Neutrophil (primary cell): ENCODE results near the gene ZNF354C.

Experiments used
- H3K27ac ChIP-seq: fragments of 200-600 bp; sonication (generic); 2 replicates; pipeline ENCODE4 v1.5.1; 2016; ENCODE audit warnings: mild to moderate bottlenecking, moderate library complexity
- H3K27me3 ChIP-seq: fragments of 200-600 bp; sonication (generic); 2 replicates; pipeline ENCODE4 v1.6.0; 2016; ENCODE audit warnings: mild to moderate bottlenecking
- H3K36me3 ChIP-seq: fragments of 200-600 bp; sonication (generic); 2 replicates; pipeline ENCODE4 v1.5.1; 2017
- H3K4me1 ChIP-seq, 2 experiments: fragments of 200-600 bp in 1 of 2; sonication (generic) in 1 of 2; 1 replicate in 1 of 2; 2 replicates in 1 of 2; pipeline versions ENCODE4 v1.5.1 to v1.6.1; 2013 to 2016; ENCODE audit warnings: low read depth in 1 of 2, low read length in 1 of 2, mild to moderate bottlenecking in 1 of 2, moderate library complexity in 1 of 2; ENCODE audit not compliant: control insufficient read depth in 1 of 2, insufficient read depth in 1 of 2
- H3K4me3 ChIP-seq, 2 experiments: fragments of 200-600 bp in 1 of 2; sonication (generic) in 1 of 2; 1 replicate in 1 of 2; 2 replicates in 1 of 2; pipeline ENCODE4 v1.5.1; 2013 to 2016; ENCODE audit warnings: low read depth in 1 of 2, low read length in 1 of 2, mild to moderate bottlenecking in 1 of 2, moderate library complexity in 1 of 2
- H3K9me3 ChIP-seq: fragments of 200-600 bp; sonication (generic); 2 replicates; pipeline ENCODE4 v1.5.1; 2016
- TF ChIP-seq, protein P1 (sequence below): fragments of 200-600 bp; sonication (generic); IDR thresholded peaks from 2 replicates; pipeline ENCODE4 v1.5.1; 2016; ENCODE audit warnings: antibody characterized with exemption

The ZNF354C gene

DNA sequence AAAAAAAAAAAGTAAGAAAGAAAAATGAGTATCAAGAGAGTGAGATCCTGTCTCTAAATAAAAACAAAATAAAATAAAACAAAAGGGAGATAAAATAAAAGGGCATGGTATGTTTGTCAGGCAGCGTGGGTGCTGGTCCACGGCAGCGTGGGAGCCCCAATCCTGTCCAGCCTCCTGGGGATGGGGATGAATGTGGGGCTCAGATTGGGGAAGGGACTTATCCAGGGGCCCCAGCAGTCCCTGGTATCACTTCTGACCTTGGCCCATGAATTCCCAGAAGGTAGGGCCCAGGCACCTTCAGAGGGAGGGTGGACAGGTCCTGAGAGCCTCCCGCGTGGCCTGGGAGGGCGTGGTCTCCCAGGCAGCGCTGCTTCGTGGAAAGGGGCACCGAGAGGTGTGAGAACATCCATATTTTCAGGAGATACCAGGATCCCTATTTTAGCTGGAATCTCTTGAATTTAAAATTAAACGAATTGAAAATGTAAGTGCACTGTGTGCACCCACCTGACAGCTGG lies 71.2 kb downstream of the ZNF354C start:
- H3K27ac ChIP-seq: no peak overlapping the region
- no peaks in the 10 kb centered on the region for H3K9me3 ChIP-seq
- H3K27me3 ChIP-seq: no peaks in the 10 kb centered on the region
- TF ChIP-seq, protein P1, sequence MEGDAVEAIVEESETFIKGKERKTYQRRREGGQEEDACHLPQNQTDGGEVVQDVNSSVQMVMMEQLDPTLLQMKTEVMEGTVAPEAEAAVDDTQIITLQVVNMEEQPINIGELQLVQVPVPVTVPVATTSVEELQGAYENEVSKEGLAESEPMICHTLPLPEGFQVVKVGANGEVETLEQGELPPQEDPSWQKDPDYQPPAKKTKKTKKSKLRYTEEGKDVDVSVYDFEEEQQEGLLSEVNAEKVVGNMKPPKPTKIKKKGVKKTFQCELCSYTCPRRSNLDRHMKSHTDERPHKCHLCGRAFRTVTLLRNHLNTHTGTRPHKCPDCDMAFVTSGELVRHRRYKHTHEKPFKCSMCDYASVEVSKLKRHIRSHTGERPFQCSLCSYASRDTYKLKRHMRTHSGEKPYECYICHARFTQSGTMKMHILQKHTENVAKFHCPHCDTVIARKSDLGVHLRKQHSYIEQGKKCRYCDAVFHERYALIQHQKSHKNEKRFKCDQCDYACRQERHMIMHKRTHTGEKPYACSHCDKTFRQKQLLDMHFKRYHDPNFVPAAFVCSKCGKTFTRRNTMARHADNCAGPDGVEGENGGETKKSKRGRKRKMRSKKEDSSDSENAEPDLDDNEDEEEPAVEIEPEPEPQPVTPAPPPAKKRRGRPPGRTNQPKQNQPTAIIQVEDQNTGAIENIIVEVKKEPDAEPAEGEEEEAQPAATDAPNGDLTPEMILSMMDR: no peak
- H3K4me3 ChIP-seq: no peak overlapping the region
- no peaks in the 10 kb centered on the region for H3K36me3 ChIP-seq
- no peaks in the 10 kb centered on the region for H3K4me1 ChIP-seq

DNA sequence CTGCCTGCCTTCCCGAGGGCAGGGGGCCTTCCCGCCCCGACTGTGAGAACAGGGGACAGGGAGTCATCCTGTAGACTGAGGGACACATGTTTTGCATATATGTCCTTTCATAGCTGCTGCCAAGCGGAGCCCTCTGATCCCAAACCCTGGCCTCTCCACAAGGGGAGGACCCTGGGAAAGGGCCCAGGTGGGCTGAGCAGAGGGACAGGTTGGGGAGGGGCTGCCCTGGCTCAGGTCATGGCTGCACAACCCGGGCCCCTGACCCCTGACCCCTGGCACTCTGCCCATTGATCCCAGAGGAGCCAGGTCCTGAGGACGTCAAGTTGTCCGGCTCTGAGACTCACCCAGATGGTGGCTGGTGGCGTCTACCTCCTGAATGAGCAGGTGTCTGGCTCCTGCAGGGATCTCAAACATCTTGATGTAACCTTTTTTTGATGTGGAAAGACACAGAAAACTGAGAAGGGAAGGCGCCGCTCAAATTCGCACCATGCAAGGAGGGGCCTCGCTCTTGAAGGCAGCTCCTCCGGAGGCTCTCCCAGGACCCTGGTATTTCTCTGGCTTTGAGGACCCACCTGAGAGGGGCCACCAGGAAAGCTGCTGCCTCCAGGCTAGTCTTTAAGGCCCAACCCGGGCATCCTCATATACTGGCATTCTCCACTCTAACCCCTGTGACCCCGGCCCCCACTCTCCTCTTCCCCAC lies 71.9 kb downstream of the ZNF354C start:
- Histone ChIP-seq H3K27me3 (no peaks in the 10 kb centered on the region), H3K9me3 (no peaks in the 10 kb centered on the region), H3K36me3 (no peaks in the 10 kb centered on the region), H3K4me1 (no peaks in the 10 kb centered on the region), H3K27ac (no peak overlapping the region), H3K4me3 (no peak overlapping the region)
- TF ChIP-seq, protein P1: no peak

DNA sequence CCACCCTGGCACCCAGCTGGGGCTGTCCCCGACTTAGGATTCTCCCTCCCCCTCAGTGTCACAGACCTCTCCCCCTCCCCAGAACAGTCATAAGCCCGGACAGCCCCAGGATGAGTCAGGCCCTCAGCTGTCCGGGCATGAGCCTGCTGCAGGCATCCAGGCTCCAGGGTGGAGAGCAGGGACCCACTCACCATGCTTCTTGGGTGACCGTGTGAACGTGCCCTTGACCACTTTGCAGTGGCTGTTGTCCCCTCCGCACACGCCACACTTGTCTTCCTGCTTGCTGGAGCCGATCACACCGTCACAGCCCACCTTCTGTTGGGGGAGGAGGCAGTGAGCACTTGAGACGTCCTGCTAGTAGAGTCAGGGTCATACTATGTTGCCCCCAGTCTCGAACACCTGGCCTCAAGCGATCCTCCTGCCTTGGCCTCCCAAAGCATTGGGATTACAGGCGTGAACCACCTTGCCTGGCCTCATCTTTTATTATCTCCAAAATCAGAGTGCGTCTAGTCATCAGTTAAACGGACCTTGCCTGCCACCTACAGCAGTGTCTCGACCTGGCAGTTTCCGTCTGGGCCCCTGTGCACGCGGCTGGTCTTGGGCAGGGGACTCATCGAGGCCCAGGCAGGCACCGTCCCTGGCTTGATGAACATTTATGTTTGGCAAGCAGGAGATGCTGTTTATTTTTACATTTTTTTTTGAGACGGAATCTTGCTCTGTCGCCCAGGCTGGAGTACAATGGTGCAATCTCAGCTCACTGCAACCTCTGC lies 72.6 kb downstream of the ZNF354C start:
- Histone ChIP-seq H3K4me3 (no peak overlapping the region), H3K4me1 (no peaks in the 10 kb centered on the region), H3K9me3 (no peaks in the 10 kb centered on the region), H3K27me3 (no peaks in the 10 kb centered on the region), H3K27ac (no peak overlapping the region), H3K36me3 (no peaks in the 10 kb centered on the region)
- TF ChIP-seq, protein P1: no peak
